ENCODE results near the gene TTLL7. TPM values are rescaled to one million over a fixed set of nuclear protein-coding genes. Genes with fewer than 3 reads are reported as not detected.
A peak's percentile ranks its signal among the peaks of the same experiment; 100 is the strongest.
"Not testable (repeated sequence)": the region's sequence is repeated elsewhere in the genome, so short reads cannot be mapped to it uniquely, and the experiment has no call there.

The TTLL7 gene
- total RNA-seq, 1 donor from 2014 or later: 3.3 TPM

GRCh38 chr1:83942914-83943313 lies 56.0 kb downstream of the TTLL7 start:
- ATAC-seq (no peak), DNase-seq (no peak)
- intact Hi-C loops (cut with micrococcal nuclease): no loop called here

- no peak for DNase-seq
- no peak for ATAC-seq
- intact Hi-C loops (cut with micrococcal nuclease): loop anchor here (5.0 kb wide), 1 partner anchor 188 kb away; no protein-coding TSS in a partner anchor
Measured at GRCh38 chr1:83934550-83934949, 64.4 kb downstream of the TTLL7 start.

- DNase-seq: no peak
- intact Hi-C loops (cut with micrococcal nuclease): loop anchor here (5.0 kb wide), 1 partner anchor 190 kb away; no protein-coding TSS in a partner anchor
- no peak for ATAC-seq
Measured at GRCh38 chr1:83932693-83933092, 66.2 kb downstream of the TTLL7 start.

DNA sequence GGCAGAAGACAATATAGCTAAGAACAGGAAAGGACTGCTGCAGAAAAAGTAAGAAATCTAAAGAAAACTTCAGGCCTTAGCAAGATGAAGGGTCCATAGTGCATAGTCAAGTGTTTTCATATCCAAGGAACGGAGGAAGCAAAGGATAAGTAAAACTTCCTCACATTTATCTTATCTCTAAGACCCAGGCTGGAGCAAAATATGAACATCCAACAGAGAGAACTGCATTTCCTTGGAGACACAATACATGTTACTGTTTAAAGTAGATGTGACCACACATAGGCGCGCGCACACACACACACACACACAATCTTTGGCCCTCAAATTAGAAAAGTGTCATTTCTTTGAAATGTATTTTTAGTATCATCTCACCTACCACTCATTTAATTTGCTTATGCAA lies 66.7 kb downstream of the TTLL7 start:
- ATAC-seq (no peak), DNase-seq (no peak)
- intact Hi-C loops (cut with micrococcal nuclease): loop anchor here (5.0 kb wide), 1 partner anchor 190 kb away; no protein-coding TSS in a partner anchor

- intact Hi-C loops (cut with micrococcal nuclease): loop anchor here (5.0 kb wide), 1 partner anchor 191 kb away; no protein-coding TSS in a partner anchor
- ATAC-seq: peak; percentile 71
- no peak for DNase-seq
Measured at GRCh38 chr1:83931658-83932253, 67.2 kb downstream of the TTLL7 start.

GRCh38 chr1:83929184-83929583 lies 69.7 kb downstream of the TTLL7 start:
- intact Hi-C loops (cut with micrococcal nuclease): no loop called here
- ATAC-seq (no peak), DNase-seq (no peak)

GRCh38 chr1:83928396-83928795 lies 70.5 kb downstream of the TTLL7 start:
- ATAC-seq: peak; percentile 53
- intact Hi-C loops (cut with micrococcal nuclease): no loop called here
- DNase-seq: no peak

- DNase-seq: no peak
- no peak for ATAC-seq
- intact Hi-C loops (cut with micrococcal nuclease): no loop called here
Measured at GRCh38 chr1:83927701-83928100, 71.2 kb downstream of the TTLL7 start.

DNA sequence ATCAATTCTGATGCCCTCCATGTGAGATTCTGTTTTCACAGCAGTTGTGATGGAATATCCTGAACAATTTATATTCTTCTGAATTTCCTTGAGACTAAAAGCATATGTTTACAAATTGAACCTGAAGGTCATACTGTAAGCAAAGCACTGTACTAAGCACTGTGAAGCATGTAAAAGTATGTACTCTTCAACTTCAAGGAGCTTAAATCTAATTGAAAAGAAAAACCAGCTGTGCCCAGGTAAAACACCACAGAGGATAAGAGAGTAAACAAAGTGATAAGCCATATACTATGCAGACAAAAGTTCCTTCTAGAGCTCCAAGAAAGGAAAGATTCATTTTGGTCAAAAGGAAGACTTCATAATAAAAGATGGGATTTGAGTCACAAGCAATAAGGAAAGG lies 71.9 kb downstream of the TTLL7 start:
- intact Hi-C loops (cut with micrococcal nuclease): no loop called here
- ATAC-seq (no peak), DNase-seq (no peak)

- intact Hi-C loops (cut with micrococcal nuclease): no loop called here
- ATAC-seq: no peak
Measured at GRCh38 chr1:83923553-83923952, 75.4 kb downstream of the TTLL7 start.

GRCh38 chr1:83922431-83922830 lies 76.5 kb downstream of the TTLL7 start:
- intact Hi-C loops (cut with micrococcal nuclease): no loop called here
- ATAC-seq (no peak), DNase-seq (no peak)

More at GRCh38 chr1:83923553-83923952, 75.4 kb downstream of the TTLL7 start:
- no peak for DNase-seq

DNA sequence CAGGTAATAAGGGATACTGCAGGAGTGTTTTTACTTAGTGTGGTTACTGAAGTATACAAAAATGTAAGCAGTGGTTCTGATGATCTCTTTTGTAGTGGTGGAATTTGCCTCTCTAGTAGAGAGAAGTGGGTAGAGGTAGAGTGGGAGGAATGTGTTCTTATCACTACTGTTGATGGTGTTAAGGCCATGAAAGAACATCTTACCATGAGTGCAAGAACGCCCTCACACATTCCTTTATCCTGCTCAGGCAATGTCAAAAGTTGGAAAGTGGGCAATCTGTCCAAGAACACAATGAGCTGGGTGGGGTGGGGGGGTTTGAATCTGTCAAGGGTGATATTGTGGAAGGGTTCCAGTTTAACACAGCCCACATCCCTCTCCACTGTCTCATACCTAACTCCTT lies 78.6 kb downstream of the TTLL7 start:
- ATAC-seq: no peak
- intact Hi-C loops (cut with micrococcal nuclease): no loop called here
- no peak for DNase-seq

DNA sequence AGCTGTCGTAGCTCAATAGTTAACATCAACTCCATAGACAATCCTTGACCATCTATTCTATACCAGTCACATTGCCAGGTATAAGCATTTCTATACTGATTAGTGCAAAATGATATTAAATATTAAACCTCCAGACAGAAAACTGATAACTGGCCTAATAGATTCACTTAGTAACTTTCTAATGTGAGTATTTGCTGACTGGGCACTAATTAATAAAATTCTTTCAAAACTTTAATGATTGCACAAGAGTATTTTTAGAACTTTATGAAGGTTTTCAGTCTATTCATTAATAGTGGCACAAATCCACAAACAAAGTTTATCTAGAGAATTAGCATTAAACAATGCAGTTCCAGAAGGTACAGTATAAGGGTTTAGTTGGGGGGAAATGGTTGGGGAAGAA lies 79.1 kb downstream of the TTLL7 start:
- intact Hi-C loops (cut with micrococcal nuclease): no loop called here
- ATAC-seq: no peak

GRCh38 chr1:83918688-83919285 lies 80.1 kb downstream of the TTLL7 start:
- intact Hi-C loops (cut with micrococcal nuclease): no loop called here
- no peak for DNase-seq
- no peak for ATAC-seq

More for the DNA sequence above, 79.1 kb downstream of the TTLL7 start:
- no peak for DNase-seq

- ATAC-seq (no peak), DNase-seq (no peak)
- intact Hi-C loops (cut with micrococcal nuclease): no loop called here
Measured at GRCh38 chr1:83917959-83918358, 81.0 kb downstream of the TTLL7 start.

GRCh38 chr1:83916094-83916493 lies 82.8 kb downstream of the TTLL7 start:
- DNase-seq; intact Hi-C loops (cut with micrococcal nuclease); ATAC-seq: not testable (repeated sequence)

GRCh38 chr1:83912876-83913275 lies 86.1 kb downstream of the TTLL7 start:
- ATAC-seq (no peak), DNase-seq (no peak)
- intact Hi-C loops (cut with micrococcal nuclease): no loop called here

DNA sequence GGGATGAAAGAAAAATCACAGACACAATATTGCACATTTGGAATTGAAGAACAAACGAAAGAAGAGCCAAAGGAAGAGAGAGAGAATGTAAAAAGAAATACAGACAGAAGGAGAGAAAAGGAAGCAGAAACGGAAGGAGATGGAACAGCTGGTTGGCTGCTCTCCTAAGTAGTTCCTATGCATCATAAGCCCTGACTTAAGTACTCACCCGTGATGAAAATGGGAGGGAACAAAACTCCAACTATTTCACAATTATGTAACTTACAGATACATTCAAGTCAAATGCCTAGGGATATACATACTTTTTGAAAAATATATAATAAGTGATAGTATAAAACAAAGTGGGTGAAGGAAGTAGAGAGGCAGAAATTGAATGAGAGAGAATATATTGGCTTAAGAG lies 88.5 kb downstream of the TTLL7 start:
- DNase-seq: no peak
- ATAC-seq: no peak
- intact Hi-C loops (cut with micrococcal nuclease): no loop called here

GRCh38 chr1:83909687-83910086 lies 89.2 kb downstream of the TTLL7 start:
- intact Hi-C loops (cut with micrococcal nuclease): no loop called here
- ATAC-seq (no peak), DNase-seq (no peak)

DNA sequence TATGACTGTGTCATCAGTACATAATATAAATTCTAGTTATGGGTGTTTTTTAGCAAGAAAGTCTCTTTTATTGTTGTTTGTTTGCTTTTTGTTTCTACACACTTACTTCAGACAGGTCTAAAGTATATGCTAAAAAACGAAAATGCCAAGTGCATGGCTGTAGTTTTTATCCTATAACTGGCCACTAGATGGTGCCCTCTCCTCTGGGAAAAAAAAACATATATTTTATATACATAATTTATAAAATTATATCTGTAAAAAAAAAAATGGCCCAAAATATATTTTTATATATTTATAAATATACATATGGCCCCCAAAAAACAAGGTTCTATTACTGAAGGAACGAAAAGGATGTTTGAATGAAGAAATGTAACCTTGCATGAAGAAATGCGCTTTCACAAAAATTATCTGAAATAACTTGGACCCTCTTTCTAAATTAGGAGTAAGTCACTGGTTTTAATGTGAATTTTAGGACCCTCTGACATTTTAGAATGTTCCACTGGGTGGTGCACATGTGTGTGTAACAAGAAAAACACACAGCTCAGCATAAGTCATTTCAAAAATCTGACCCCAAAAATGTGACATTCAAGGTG lies 93.5 kb downstream of the TTLL7 start:
- intact Hi-C loops (cut with micrococcal nuclease): no loop called here

More for the DNA sequence above, 93.5 kb downstream of the TTLL7 start:
- DNase-seq (no peak), ATAC-seq (no peak)

All from left ventricle myocardium superior (tissue), 1 donor.